C4-2B (cell line): ENCODE measurements around the gene CYP1B1.

ENCODE experiments used
- H3K27ac ChIP-seq: fragments of 450-650 bp; 2 replicates; pipeline ENCODE4 v1.5.1; 2017
- ZFX ChIP-seq: fragments of 450-650 bp; IDR thresholded peaks from 2 replicates; pipeline ENCODE4 v1.6.1; 2017
- TF ChIP-seq, protein P1 (sequence below): fragments of 450-650 bp; conservative IDR thresholded peaks from 2 replicates; pipeline ENCODE4 v1.5.1; 2017; ENCODE audit warnings: mild to moderate bottlenecking

The CYP1B1 gene

GRCh38 chr2:38035968-38036367, 40.0 kb downstream of the CYP1B1 start:
- no peak overlapping the region for H3K27ac ChIP-seq
- TF ChIP-seq, protein P1, sequence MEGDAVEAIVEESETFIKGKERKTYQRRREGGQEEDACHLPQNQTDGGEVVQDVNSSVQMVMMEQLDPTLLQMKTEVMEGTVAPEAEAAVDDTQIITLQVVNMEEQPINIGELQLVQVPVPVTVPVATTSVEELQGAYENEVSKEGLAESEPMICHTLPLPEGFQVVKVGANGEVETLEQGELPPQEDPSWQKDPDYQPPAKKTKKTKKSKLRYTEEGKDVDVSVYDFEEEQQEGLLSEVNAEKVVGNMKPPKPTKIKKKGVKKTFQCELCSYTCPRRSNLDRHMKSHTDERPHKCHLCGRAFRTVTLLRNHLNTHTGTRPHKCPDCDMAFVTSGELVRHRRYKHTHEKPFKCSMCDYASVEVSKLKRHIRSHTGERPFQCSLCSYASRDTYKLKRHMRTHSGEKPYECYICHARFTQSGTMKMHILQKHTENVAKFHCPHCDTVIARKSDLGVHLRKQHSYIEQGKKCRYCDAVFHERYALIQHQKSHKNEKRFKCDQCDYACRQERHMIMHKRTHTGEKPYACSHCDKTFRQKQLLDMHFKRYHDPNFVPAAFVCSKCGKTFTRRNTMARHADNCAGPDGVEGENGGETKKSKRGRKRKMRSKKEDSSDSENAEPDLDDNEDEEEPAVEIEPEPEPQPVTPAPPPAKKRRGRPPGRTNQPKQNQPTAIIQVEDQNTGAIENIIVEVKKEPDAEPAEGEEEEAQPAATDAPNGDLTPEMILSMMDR, result no peak
- TF ChIP-seq ZFX, result no peak

DNA sequence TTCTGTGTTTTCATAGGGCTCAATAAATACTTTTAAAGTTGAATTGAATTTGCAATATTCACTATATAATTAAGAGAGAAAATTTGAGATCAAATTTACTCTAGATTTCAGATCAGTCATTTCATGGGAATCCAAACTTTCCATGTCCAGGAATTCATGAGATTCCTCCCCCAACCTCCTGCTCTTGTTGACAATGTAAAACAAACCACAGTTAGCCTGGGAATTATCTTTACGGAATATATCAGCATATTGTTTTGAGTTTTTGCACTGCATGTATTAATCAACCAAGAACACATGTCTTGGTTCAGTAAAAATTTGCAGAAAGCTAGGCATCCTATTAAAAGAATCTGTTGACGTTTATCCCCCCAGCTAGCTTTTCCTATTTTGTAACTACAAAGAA, 42.3 kb downstream of the CYP1B1 start:
- TF ChIP-seq, protein P1, result no peak
- TF ChIP-seq ZFX, result no peak
- no peak overlapping the region for H3K27ac ChIP-seq

- TF ChIP-seq, protein P1, result no peak
- TF ChIP-seq ZFX, result no peak
- H3K27ac ChIP-seq, result no peak overlapping the region
Measured at GRCh38 chr2:38032946-38033345, 43.0 kb downstream of the CYP1B1 start.

DNA sequence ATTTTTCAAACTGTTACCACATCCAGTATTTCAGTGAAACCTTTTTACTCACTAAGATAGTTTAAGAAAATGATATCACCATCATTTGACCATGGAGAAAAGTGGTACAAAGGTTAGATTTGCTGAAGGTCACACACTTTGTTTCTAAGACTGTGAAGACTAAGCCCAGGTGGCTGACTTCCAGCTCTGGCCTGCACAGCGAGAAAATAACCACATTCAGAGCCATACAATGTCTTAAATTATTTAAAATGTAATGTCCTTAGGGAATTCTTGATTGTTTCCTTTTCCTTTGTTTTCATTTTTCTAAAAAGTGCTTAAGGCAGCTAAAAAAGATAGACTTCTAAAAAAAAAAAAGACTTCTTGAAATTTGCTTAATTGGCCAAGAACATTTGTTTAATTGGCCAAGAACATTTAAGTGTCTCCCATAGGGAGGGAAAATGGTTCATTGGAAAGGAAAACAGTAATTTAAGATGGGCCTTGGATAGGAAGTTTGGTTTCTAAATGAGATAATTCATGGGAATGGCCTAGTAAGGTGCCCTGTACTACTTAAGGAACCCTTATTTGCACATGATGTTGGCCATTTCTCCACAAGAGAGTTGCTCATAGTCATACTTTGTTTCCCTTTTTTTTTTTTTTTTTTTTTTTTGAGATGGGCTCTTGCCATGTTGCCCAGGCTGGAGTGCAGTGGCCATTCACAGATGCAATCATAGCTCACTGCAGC, 45.2 kb downstream of the CYP1B1 start:
- H3K27ac ChIP-seq, result no peak overlapping the region
- no peak for TF ChIP-seq ZFX
- TF ChIP-seq, protein P1, result no peak

- TF ChIP-seq, protein P1, result no peak
- TF ChIP-seq ZFX, result no peak
- H3K27ac ChIP-seq, result no peak overlapping the region
Measured at GRCh38 chr2:38029512-38029911, 46.4 kb downstream of the CYP1B1 start.

GRCh38 chr2:38028829-38029228, 47.1 kb downstream of the CYP1B1 start:
- TF ChIP-seq, protein P1, result no peak
- TF ChIP-seq ZFX, result no peak

DNA sequence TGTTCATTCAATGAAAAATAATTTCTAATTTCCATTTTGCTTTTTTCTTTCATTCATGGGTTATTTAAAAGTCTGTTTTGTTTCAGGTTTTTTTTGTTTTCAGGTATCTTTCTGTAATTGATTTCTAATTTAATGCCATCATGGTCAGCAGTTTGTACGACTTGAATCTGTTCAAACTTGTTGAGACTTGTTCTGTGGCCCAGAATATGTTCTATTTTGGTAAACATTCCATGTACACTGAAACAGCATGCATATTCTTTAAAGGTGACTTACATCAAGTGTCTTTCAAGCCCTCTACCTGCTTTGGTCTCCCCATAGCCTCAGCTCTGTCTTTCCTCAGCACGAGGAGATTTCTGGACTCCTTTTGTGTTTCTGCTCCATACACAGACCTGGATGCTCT, 49.1 kb downstream of the CYP1B1 start:
- no peak for TF ChIP-seq ZFX
- TF ChIP-seq, protein P1, result no peak
- H3K27ac ChIP-seq, result no peak overlapping the region

More at GRCh38 chr2:38028829-38029228, 47.1 kb downstream of the CYP1B1 start:
- H3K27ac ChIP-seq, result no peak overlapping the region
